GM20431 (cell line): ENCODE data around the gene STARD8.
"Not testable (repeated sequence)": the region's sequence is repeated elsewhere in the genome, so short reads cannot be mapped to it uniquely, and the experiment has no call there.

Source experiments
- in situ Hi-C: fragments of 300-500 bp; cut with MseI, MboI; formaldehyde crosslinking; loops from one replicate; pipeline ENCODE4 v1.15.0; 2020; ENCODE audit warnings: low sequenced_read_pairs; ENCODE audit not compliant: unreplicated experiment

The STARD8 gene

GRCh38 chrX:68688931-68689330, 41.5 kb downstream of the STARD8 start:
- in situ Hi-C loops, result not testable (repeated sequence)

- in situ Hi-C loops, result no loop called here
Measured at GRCh38 chrX:68690936-68691501, 43.6 kb downstream of the STARD8 start.

- in situ Hi-C loops, result no loop called here
Measured at GRCh38 chrX:68691921-68692320, 44.5 kb downstream of the STARD8 start.

- in situ Hi-C loops, result no loop called here
Measured at GRCh38 chrX:68692651-68693050, 45.2 kb downstream of the STARD8 start.

- in situ Hi-C loops, result no loop called here
Measured at GRCh38 chrX:68693481-68694434, 46.3 kb downstream of the STARD8 start.

GRCh38 chrX:68694435-68695205, 47.2 kb downstream of the STARD8 start:
- in situ Hi-C loops, result no loop called here

- in situ Hi-C loops, result no loop called here
Measured at GRCh38 chrX:68695206-68695845, 47.9 kb downstream of the STARD8 start.

- in situ Hi-C loops, result no loop called here
Measured at GRCh38 chrX:68696267-68696990, 49.0 kb downstream of the STARD8 start.

- in situ Hi-C loops, result no loop called here
Measured at GRCh38 chrX:68697036-68697435, 49.6 kb downstream of the STARD8 start.

GRCh38 chrX:68697465-68698125, 50.1 kb downstream of the STARD8 start:
- in situ Hi-C loops, result no loop called here

GRCh38 chrX:68698942-68699341, 51.5 kb downstream of the STARD8 start:
- in situ Hi-C loops, result no loop called here

- in situ Hi-C loops, result loop anchor here (25.0 kb wide), 1 partner anchor 188 kb away; no protein-coding TSS in a partner anchor
Measured at GRCh38 chrX:68699960-68700746, 52.7 kb downstream of the STARD8 start.

- in situ Hi-C loops, result loop anchor here (25.0 kb wide), 1 partner anchor 191 kb away; no protein-coding TSS in a partner anchor
Measured at GRCh38 chrX:68703369-68703768, 55.9 kb downstream of the STARD8 start.

- in situ Hi-C loops, result loop anchor here (25.0 kb wide), 1 partner anchor 192 kb away; no protein-coding TSS in a partner anchor
Measured at GRCh38 chrX:68703846-68704245, 56.4 kb downstream of the STARD8 start.

GRCh38 chrX:68705986-68706385, 58.5 kb downstream of the STARD8 start:
- in situ Hi-C loops, result loop anchor here (25.0 kb wide), 1 partner anchor 194 kb away; no protein-coding TSS in a partner anchor

- in situ Hi-C loops, result loop anchor here (25.0 kb wide), 1 partner anchor 196 kb away; no protein-coding TSS in a partner anchor
Measured at GRCh38 chrX:68708503-68709290, 61.2 kb downstream of the STARD8 start.
